ENCODE measurements around the gene DHX35.
"Not testable (repeated sequence)": the region's sequence is repeated elsewhere in the genome, so short reads cannot be mapped to it uniquely, and the experiment has no call there.

Gene DHX35

GRCh38 chr20:38990728-38991127 is 28.6 kb downstream of the DHX35 start:
- DNase-seq (ENCODE audit: low spot score): no peak
- no peak for TF ChIP-seq CTCF (IDR thresholded peaks at IDR 0.05; ENCODE audit: extremely low read depth, insufficient read depth, missing control alignments)
- in situ Hi-C loops (cut with MboI; ENCODE audit: low pct_unique_long_range_greater_than_20kb, low sequenced_read_pairs, unreplicated experiment): no loop called here

- DNase-seq (ENCODE audit: low spot score): no peak
- no peak for TF ChIP-seq CTCF (IDR thresholded peaks at IDR 0.05; ENCODE audit: extremely low read depth, insufficient read depth, missing control alignments)
- in situ Hi-C loops (cut with MboI; ENCODE audit: low pct_unique_long_range_greater_than_20kb, low sequenced_read_pairs, unreplicated experiment): no loop called here
These were observed 29.9 kb downstream of the DHX35 start for GRCh38 chr20:38991814-38992704.

- DNase-seq (ENCODE audit: low spot score): no peak
- TF ChIP-seq CTCF (IDR thresholded peaks at IDR 0.05; ENCODE audit: extremely low read depth, insufficient read depth, missing control alignments): no peak
These were observed 33.4 kb downstream of the DHX35 start for GRCh38 chr20:38995536-38996044.

GRCh38 chr20:38996866-38997265 is 34.7 kb downstream of the DHX35 start:
- in situ Hi-C loops (cut with MboI; ENCODE audit: low pct_unique_long_range_greater_than_20kb, low sequenced_read_pairs, unreplicated experiment): not testable (repeated sequence)

More at GRCh38 chr20:38995536-38996044, 33.4 kb downstream of the DHX35 start:
- in situ Hi-C loops (cut with MboI; ENCODE audit: low pct_unique_long_range_greater_than_20kb, low sequenced_read_pairs, unreplicated experiment): no loop called here

GRCh38 chr20:38997622-38998021 is 35.5 kb downstream of the DHX35 start:
- DNase-seq (ENCODE audit: low spot score): peak; percentile 78
- TF ChIP-seq CTCF (IDR thresholded peaks at IDR 0.05; ENCODE audit: extremely low read depth, insufficient read depth, missing control alignments): peak; percentile 63
- in situ Hi-C loops (cut with MboI; ENCODE audit: low pct_unique_long_range_greater_than_20kb, low sequenced_read_pairs, unreplicated experiment): no loop called here

More at GRCh38 chr20:38996866-38997265, 34.7 kb downstream of the DHX35 start:
- not testable (repeated sequence) for DNase-seq (ENCODE audit: low spot score)

GRCh38 chr20:38999217-38999616 is 37.1 kb downstream of the DHX35 start:
- TF ChIP-seq CTCF (IDR thresholded peaks at IDR 0.05; ENCODE audit: extremely low read depth, insufficient read depth, missing control alignments): no peak
- in situ Hi-C loops (cut with MboI; ENCODE audit: low pct_unique_long_range_greater_than_20kb, low sequenced_read_pairs, unreplicated experiment): no loop called here
- no peak for DNase-seq (ENCODE audit: low spot score)
